Esophagus mucosa (tissue), 1 donor: ENCODE measurements around the gene AFG3L2. TPM values are rescaled to one million over a fixed set of nuclear protein-coding genes. Genes with fewer than 3 reads are reported as not detected.

Source experiments
- ATAC-seq: fragments of 200-7000 bp; cut with Tn5 transposase; one replicate; pipeline ENCODE4 v1.9.1; 2020
- total RNA-seq: library from RNA; stranded (reverse); gene quantifications from one replicate; pipeline ENCODE4 v1.2.4, GENCODE V29; 2023
- donor health status: DM: yes; HTN: yes; CAD: no.

The AFG3L2 gene
- total RNA-seq, 1 donor from 2014 or later = 43.1 TPM

GRCh38 chr18:12352188-12352587 is 24.8 kb downstream of the AFG3L2 start:
- ATAC-seq = no peak

- no peak for ATAC-seq
These were observed 29.1 kb downstream of the AFG3L2 start for GRCh38 chr18:12347895-12348294.

GRCh38 chr18:12346240-12346565 is 30.8 kb downstream of the AFG3L2 start:
- no peak for ATAC-seq

- ATAC-seq = peak; percentile 20
These were observed 31.4 kb downstream of the AFG3L2 start for GRCh38 chr18:12345491-12346239.

GRCh38 chr18:12342661-12343060 is 34.4 kb downstream of the AFG3L2 start:
- no peak for ATAC-seq

- ATAC-seq = no peak
These were observed 35.9 kb downstream of the AFG3L2 start for GRCh38 chr18:12340945-12341660.

GRCh38 chr18:12338382-12338781 is 38.6 kb downstream of the AFG3L2 start:
- ATAC-seq = no peak

- ATAC-seq = peak; percentile 44
These were observed 40.1 kb downstream of the AFG3L2 start for GRCh38 chr18:12336887-12337286.

GRCh38 chr18:12336171-12336613 is 40.8 kb downstream of the AFG3L2 start:
- peak; percentile 81 for ATAC-seq

- no peak for ATAC-seq
These were observed 41.5 kb downstream of the AFG3L2 start for GRCh38 chr18:12335503-12335902.

GRCh38 chr18:12334863-12335262 is 42.2 kb downstream of the AFG3L2 start:
- no peak for ATAC-seq

- ATAC-seq = no peak
These were observed 42.6 kb downstream of the AFG3L2 start for GRCh38 chr18:12334366-12334808.

GRCh38 chr18:12333506-12334290 is 43.3 kb downstream of the AFG3L2 start:
- ATAC-seq = no peak

GRCh38 chr18:12330766-12331165 is 46.3 kb downstream of the AFG3L2 start:
- ATAC-seq = no peak

GRCh38 chr18:12329125-12329698 is 47.8 kb downstream of the AFG3L2 start:
- ATAC-seq = no peak

- ATAC-seq = peak; percentile 19
These were observed 48.7 kb downstream of the AFG3L2 start for GRCh38 chr18:12328179-12328823.

- peak; percentile 86 for ATAC-seq
These were observed 49.4 kb downstream of the AFG3L2 start for GRCh38 chr18:12327510-12328178.

- peak; percentile 16 for ATAC-seq
These were observed 50.1 kb downstream of the AFG3L2 start for GRCh38 chr18:12326711-12327460.

GRCh38 chr18:12325726-12326245 is 51.2 kb downstream of the AFG3L2 start:
- ATAC-seq = no peak

- no peak for ATAC-seq
These were observed 51.9 kb downstream of the AFG3L2 start for GRCh38 chr18:12324991-12325725.
